GM12878 (cell line): Measurements from ENCODE around the gene HBZ.

ENCODE experiments used
- ATF2 ChIP-seq: IDR thresholded peaks from 2 replicates; pipeline ENCODE4 v1.6.1; 2012; ENCODE audit warnings: low read length, inconsistent platforms
- CHD2 ChIP-seq: IDR thresholded peaks from 2 replicates; pipeline ENCODE4 v1.6.1; 2011; ENCODE audit warnings: low read depth, low read length, improper control_type of control experiment, borderline replicate concordance
- EZH2 ChIP-seq: IDR thresholded peaks from 2 replicates; pipeline ENCODE4 v1.6.1; 2012; ENCODE audit warnings: low read depth, mild to moderate bottlenecking, control low read depth, inconsistent platforms, low read length, borderline replicate concordance; ENCODE audit not compliant: control insufficient read depth
- KDM1A ChIP-seq: fragments of 200-600 bp; sonication (generic); IDR thresholded peaks from 2 replicates; pipeline ENCODE4 v1.6.1; 2016; ENCODE audit warnings: borderline replicate concordance
- POLR2AphosphoS5 ChIP-seq: IDR thresholded peaks from 2 replicates; pipeline ENCODE4 v1.6.1; 2011; ENCODE audit warnings: mild to moderate bottlenecking, low read length, inconsistent platforms
- ZZZ3 ChIP-seq: IDR thresholded peaks from 2 replicates; pipeline ENCODE4 v1.6.1; 2011; ENCODE audit warnings: low read depth; ENCODE audit not compliant: control insufficient read depth, insufficient read length
- TF ChIP-seq, protein P1 (sequence below), 3 experiments: IDR thresholded peaks in 2 of 3; conservative IDR thresholded peaks in 1 of 3; 2 replicates each; pipeline ENCODE4 v1.5.1; 2011; ENCODE audit warnings: low read depth in 3 of 3, low read length in 3 of 3, mild to moderate bottlenecking in 3 of 3, control low read depth in 2 of 3, moderate library complexity in 2 of 3, inconsistent platforms in 1 of 3, mixed read lengths in 1 of 3; ENCODE audit not compliant: control insufficient read depth in 2 of 3, insufficient read depth in 1 of 3; ENCODE audit errors: extremely low read depth in 1 of 3

DNA sequence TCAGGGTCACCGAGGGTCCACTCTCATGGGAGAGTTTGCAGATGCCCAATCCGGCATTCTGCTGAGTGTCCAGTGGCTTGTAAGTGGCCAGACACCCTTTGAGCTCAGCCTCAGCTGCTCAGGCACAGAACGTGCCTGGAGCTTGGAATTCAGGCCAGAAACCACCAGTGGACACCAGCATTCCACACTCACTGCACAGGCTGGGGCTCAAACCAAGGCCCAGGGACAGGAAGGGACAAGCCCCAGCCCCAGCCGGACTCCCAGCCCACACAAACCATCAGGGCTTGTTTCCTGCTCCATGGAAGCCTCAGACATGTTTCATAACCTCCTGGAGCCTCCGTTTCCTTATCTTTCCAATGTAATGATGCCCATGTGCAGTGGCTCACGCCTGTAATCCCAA lies 9.0 kb upstream of the HBZ start:
- TF ChIP-seq ZZZ3 (no peak), CHD2 (no peak), EZH2 (no peak), ATF2 (no peak), POLR2AphosphoS5 (no peak), KDM1A (no peak)
- TF ChIP-seq, protein P1, sequence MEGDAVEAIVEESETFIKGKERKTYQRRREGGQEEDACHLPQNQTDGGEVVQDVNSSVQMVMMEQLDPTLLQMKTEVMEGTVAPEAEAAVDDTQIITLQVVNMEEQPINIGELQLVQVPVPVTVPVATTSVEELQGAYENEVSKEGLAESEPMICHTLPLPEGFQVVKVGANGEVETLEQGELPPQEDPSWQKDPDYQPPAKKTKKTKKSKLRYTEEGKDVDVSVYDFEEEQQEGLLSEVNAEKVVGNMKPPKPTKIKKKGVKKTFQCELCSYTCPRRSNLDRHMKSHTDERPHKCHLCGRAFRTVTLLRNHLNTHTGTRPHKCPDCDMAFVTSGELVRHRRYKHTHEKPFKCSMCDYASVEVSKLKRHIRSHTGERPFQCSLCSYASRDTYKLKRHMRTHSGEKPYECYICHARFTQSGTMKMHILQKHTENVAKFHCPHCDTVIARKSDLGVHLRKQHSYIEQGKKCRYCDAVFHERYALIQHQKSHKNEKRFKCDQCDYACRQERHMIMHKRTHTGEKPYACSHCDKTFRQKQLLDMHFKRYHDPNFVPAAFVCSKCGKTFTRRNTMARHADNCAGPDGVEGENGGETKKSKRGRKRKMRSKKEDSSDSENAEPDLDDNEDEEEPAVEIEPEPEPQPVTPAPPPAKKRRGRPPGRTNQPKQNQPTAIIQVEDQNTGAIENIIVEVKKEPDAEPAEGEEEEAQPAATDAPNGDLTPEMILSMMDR (IDR thresholded peaks at IDR 0.05 in 2 of 3, conservative IDR thresholded peaks at IDR 0.05 in 1 of 3; ENCODE audit: control insufficient read depth in 2 of 3, extremely low read depth in 1 of 3, insufficient read depth in 1 of 3, low read depth in 3 of 3, low read length in 3 of 3): no peak
